GM23338 (cell line): ENCODE measurements around the gene VSIG10L2. TPM values are rescaled to one million over a fixed set of nuclear protein-coding genes. Genes with fewer than 3 reads are reported as not detected.

ENCODE experiments used
- ATAC-seq: fragments of 200-7000 bp; cut with Tn5 transposase; 3 replicates; pipeline ENCODE4 v1.9.1; 2020
- DNase-seq: peaks from one replicate; pipeline ENCODE4 v3.0.0-alpha.2; 2015; ENCODE audit warnings: low spot score
- H2AFZ ChIP-seq: fragments of 200-600 bp; sonication (generic); 2 replicates; pipeline ENCODE4 v1.8.0; 2016; ENCODE audit warnings: antibody characterized with exemption, mild to moderate bottlenecking, moderate library complexity
- H3F3A ChIP-seq: fragments of 200-600 bp; sonication (generic); replicated peaks from 2 replicates; pipeline ENCODE4 v1.8.0; 2017; ENCODE audit warnings: antibody characterized with exemption, mixed run types, low read depth
- H3K27ac ChIP-seq: fragments of 200-600 bp; sonication (generic); 2 replicates; pipeline ENCODE4 v1.6.1; 2016; ENCODE audit warnings: low read depth
- H3K27me3 ChIP-seq: fragments of 200-600 bp; sonication (generic); 2 replicates; pipeline ENCODE4 v1.8.0; 2016; ENCODE audit warnings: mild to moderate bottlenecking, mixed run types, moderate library complexity; ENCODE audit not compliant: insufficient read depth
- H3K36me3 ChIP-seq: fragments of 200-600 bp; sonication (generic); 2 replicates; pipeline ENCODE4 v1.8.0; 2016; ENCODE audit warnings: mild to moderate bottlenecking; ENCODE audit not compliant: insufficient read depth
- H3K4me1 ChIP-seq: fragments of 200-600 bp; sonication (generic); 2 replicates; pipeline ENCODE4 v1.8.0; 2016; ENCODE audit warnings: mild to moderate bottlenecking, moderate library complexity; ENCODE audit not compliant: insufficient read depth
- H3K4me2 ChIP-seq: fragments of 200-600 bp; sonication (generic); 2 replicates; pipeline ENCODE4 v1.7.1; 2017; ENCODE audit warnings: mixed run types
- H3K4me3 ChIP-seq: fragments of 200-600 bp; sonication (generic); 2 replicates; pipeline ENCODE4 v1.6.1; 2016; ENCODE audit warnings: mixed run types
- H3K79me2 ChIP-seq: fragments of 200-600 bp; sonication (generic); replicated peaks from 2 replicates; pipeline ENCODE4 v1.8.0; 2017; ENCODE audit warnings: mild to moderate bottlenecking; ENCODE audit not compliant: insufficient read depth
- H3K9me2 ChIP-seq: fragments of 200-600 bp; sonication (generic); 2 replicates; pipeline ENCODE4 v1.8.0; 2017; ENCODE audit not compliant: insufficient read depth
- H4K20me1 ChIP-seq: fragments of 200-600 bp; sonication (generic); replicated peaks from 2 replicates; pipeline ENCODE4 v1.8.0; 2017; ENCODE audit warnings: mild to moderate bottlenecking; ENCODE audit not compliant: insufficient read depth
- H3K27ac Mint-ChIP-seq: 2 replicates; pipeline ENCODE4 v1.8.0; 2020; ENCODE audit warnings: inconsistent platforms, mild to moderate bottlenecking, moderate library complexity, mixed read lengths
- H3K27me3 Mint-ChIP-seq: 3 replicates; pipeline ENCODE4 v1.8.0; 2022; ENCODE audit warnings: low read depth, mild to moderate bottlenecking, moderate library complexity, mixed read lengths, inconsistent platforms; ENCODE audit not compliant: insufficient read depth, poor library complexity
- H3K36me3 Mint-ChIP-seq: 3 replicates; pipeline ENCODE4 v1.8.0; 2021; ENCODE audit warnings: low read depth, mild to moderate bottlenecking, inconsistent platforms, moderate library complexity, mixed read lengths
- H3K4me1 Mint-ChIP-seq: 3 replicates; pipeline ENCODE4 v1.8.0; 2020; ENCODE audit warnings: mild to moderate bottlenecking, inconsistent platforms, mixed read lengths
- H3K4me3 Mint-ChIP-seq: 3 replicates; pipeline ENCODE4 v1.8.0; 2021; ENCODE audit warnings: moderate library complexity, mild to moderate bottlenecking, inconsistent platforms, mixed read lengths
- H3K9me3 Mint-ChIP-seq: 3 replicates; pipeline ENCODE4 v1.8.0; 2020; ENCODE audit warnings: moderate library complexity, mild to moderate bottlenecking, inconsistent platforms, mixed read lengths
- CTCF ChIP-seq, 2 experiments: fragments of 200-600 bp in 1 of 2; sonication (generic) in 1 of 2; conservative IDR thresholded peaks; 2 replicates each; pipeline versions ENCODE4 v1.5.1 to v1.6.1; 2016 to 2017; ENCODE audit warnings: antibody characterized with exemption in 2 of 2, low read depth in 2 of 2, mild to moderate bottlenecking in 2 of 2, moderate library complexity in 1 of 2
- ETS1 ChIP-seq: IDR thresholded peaks from 2 replicates; pipeline ENCODE4 v1.6.1; 2016; ENCODE audit warnings: antibody characterized with exemption
- EZH2 ChIP-seq: fragments of 200-600 bp; sonication (generic); IDR thresholded peaks from one replicate; pipeline ENCODE4 v1.8.0; 2017; ENCODE audit warnings: antibody characterized with exemption, mild to moderate bottlenecking, low read depth; ENCODE audit not compliant: unreplicated experiment
- EZH2phosphoT487 ChIP-seq: fragments of 200-600 bp; sonication (generic); IDR thresholded peaks from one replicate; pipeline ENCODE4 v1.8.1; 2018; ENCODE audit warnings: antibody characterized with exemption; ENCODE audit not compliant: unreplicated experiment
- POLR2AphosphoS5 ChIP-seq: IDR thresholded peaks from 2 replicates; pipeline ENCODE4 v1.6.1; 2016; ENCODE audit warnings: antibody characterized with exemption, low read depth
- REST ChIP-seq: IDR thresholded peaks from one replicate; pipeline ENCODE4 v1.6.1; 2018; ENCODE audit warnings: antibody characterized with exemption; ENCODE audit not compliant: unreplicated experiment
- STAT1 ChIP-seq: IDR thresholded peaks from one replicate; pipeline ENCODE4 v1.6.1; 2016; ENCODE audit warnings: antibody characterized with exemption; ENCODE audit not compliant: unreplicated experiment
- ZNF114 ChIP-seq: fragments of 250-450 bp; sonication (Bioruptor Pico); IDR thresholded peaks from 2 replicates; pipeline ENCODE4 v1.5.0; 2020; ENCODE audit warnings: mild to moderate bottlenecking, moderate library complexity
- ZNF331 ChIP-seq: fragments of 250-450 bp; sonication (Bioruptor Pico); IDR thresholded peaks from 2 replicates; pipeline ENCODE4 v1.5.0; 2020; ENCODE audit warnings: low read depth, mild to moderate bottlenecking, moderate library complexity
- ZNF462 ChIP-seq: fragments of 250-450 bp; sonication (Bioruptor Pico); IDR thresholded peaks from 2 replicates; pipeline ENCODE4 v1.5.0; 2020; ENCODE audit warnings: mild to moderate bottlenecking, moderate library complexity
- polyA plus RNA-seq: library from polyadenylated mRNA; unstranded; fragments of >200 nt; fragmentation: Nextera tagmentation; extraction: Ambion mirVana; gene quantifications from 2 replicates; pipeline ENCODE4 v1.2.1, GENCODE V29; 2016
- total RNA-seq: library from RNA; depleted of rRNA; stranded (reverse); fragments of >200 nt; shearing (Covaris generic); gene quantifications from 2 replicates; pipeline ENCODE4 v1.2.3, GENCODE V29; 2014

VSIG10L2 gene
- total and polyA plus RNA-seq, 2 experiments from 2014 or later = 0.63 TPM; not detected in 1

GRCh38 chr11:125979511-125979910, 33.7 kb downstream of the VSIG10L2 start (continued):
- TF ChIP-seq ZNF462 (no peak), ETS1 (no peak), ZNF331 (CRISPR knock-in tag) (no peak), CTCF (conservative IDR thresholded peaks at IDR 0.05; ENCODE audit: low read depth in 2 of 2) (no peak)

- DNase-seq (no peak), ATAC-seq (peak; percentile 69)
- H3K4me2 ChIP-seq = no peak overlapping the region
- H3K27ac ChIP-seq = 0 out of 2 replicates have a peak overlapping the region, but pooled peaks have one; percentile 28
- 0 out of 2 replicates have a peak, but pooled peaks cover 10% of the 10 kb centered on the region for H3K4me1 ChIP-seq
- H3K36me3 Mint-ChIP-seq = peaks cover 8% of the 10 kb centered on the region; the same call in 1 of the 3 replicates
- H3F3A ChIP-seq = no peaks in the 10 kb centered on the region
- H3K27me3 Mint-ChIP-seq = no peaks in the 10 kb centered on the region
- no peak overlapping the region for H3K4me3 ChIP-seq
- H3K4me1 Mint-ChIP-seq = peaks cover 25% of the 10 kb centered on the region
- no peaks in the 10 kb centered on the region for H3K79me2 ChIP-seq
- H4K20me1 ChIP-seq = no peaks in the 10 kb centered on the region; the same call in 1 of the 2 replicates
- H2AFZ ChIP-seq = no peak overlapping the region
- no peaks in the 10 kb centered on the region for H3K27me3 ChIP-seq
- H3K36me3 ChIP-seq = 0 out of 2 replicates have a peak, but pooled peaks cover 6% of the 10 kb centered on the region
- no peaks in the 10 kb centered on the region for H3K9me3 Mint-ChIP-seq
- peak overlapping the region; percentile 17 for H3K27ac Mint-ChIP-seq
- H3K4me3 Mint-ChIP-seq = no peak overlapping the region
- no peaks in the 10 kb centered on the region for H3K9me2 ChIP-seq
- TF ChIP-seq STAT1 (no peak), EZH2 (no peak), POLR2AphosphoS5 (no peak), EZH2phosphoT487 (no peak), CTCF (conservative IDR thresholded peaks at IDR 0.05; ENCODE audit: low read depth in 2 of 2) (no peak), ZNF331 (CRISPR knock-in tag) (no peak), REST (no peak), ZNF114 (CRISPR knock-in tag) (no peak)
Measured at GRCh38 chr11:125980436-125980835, 34.6 kb downstream of the VSIG10L2 start.
